22Rv1 (cell line): ENCODE data around the gene SPA17.

ENCODE experiments used
- CTCF ChIP-seq: fragments of 450-650 bp; IDR thresholded peaks from 2 replicates; pipeline ENCODE4 v1.5.1; 2017; ENCODE audit warnings: mild to moderate bottlenecking
- ZFX ChIP-seq: fragments of 450-650 bp; IDR thresholded peaks from 2 replicates; pipeline ENCODE4 v1.6.1; 2017; ENCODE audit warnings: antibody characterized with exemption, borderline replicate concordance

DNA sequence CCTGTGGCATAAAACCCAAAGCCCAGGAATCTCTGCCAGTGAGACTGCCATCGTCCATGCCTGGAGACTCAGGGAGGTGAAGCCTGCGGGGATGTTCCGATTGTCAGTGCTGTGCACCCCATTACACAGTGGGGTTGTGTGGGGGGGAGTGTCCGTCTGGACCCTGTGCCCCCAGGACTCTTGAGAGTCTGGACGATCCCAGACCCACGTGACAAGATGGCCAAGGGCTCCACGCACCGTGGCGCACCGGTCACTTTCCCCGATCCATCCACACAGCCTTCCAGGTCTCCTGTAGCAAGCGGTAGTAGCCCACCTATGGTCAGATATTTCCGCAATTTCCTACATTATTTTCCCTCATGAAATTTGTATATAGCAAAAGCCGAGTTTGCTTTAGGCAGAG lies 45.1 kb downstream of the SPA17 start:
- TF ChIP-seq CTCF (no peak), ZFX (no peak)
